Suprapubic skin (tissue), 3 donors: ENCODE results near the gene NRDE2.

Source experiments
- POLR2AphosphoS5 ChIP-seq, 3 donors: sonication (generic); formaldehyde crosslinking; IDR thresholded peaks; one replicate each; pipeline ENCODE4 v1.6.1; 2017; ENCODE audit warnings: antibody characterized with exemption in 3 of 3
- TF ChIP-seq, protein P1 (sequence below), 2 donors: fragments of 200-600 bp in 1 of 2; fragments of 450-650 bp in 1 of 2; sonication (generic) in 1 of 2; IDR thresholded peaks; one replicate each; pipeline ENCODE4 v1.5.1; 2016 to 2019; ENCODE audit warnings: antibody characterized with exemption in 2 of 2, mild to moderate bottlenecking in 1 of 2, moderate library complexity in 1 of 2

DNA sequence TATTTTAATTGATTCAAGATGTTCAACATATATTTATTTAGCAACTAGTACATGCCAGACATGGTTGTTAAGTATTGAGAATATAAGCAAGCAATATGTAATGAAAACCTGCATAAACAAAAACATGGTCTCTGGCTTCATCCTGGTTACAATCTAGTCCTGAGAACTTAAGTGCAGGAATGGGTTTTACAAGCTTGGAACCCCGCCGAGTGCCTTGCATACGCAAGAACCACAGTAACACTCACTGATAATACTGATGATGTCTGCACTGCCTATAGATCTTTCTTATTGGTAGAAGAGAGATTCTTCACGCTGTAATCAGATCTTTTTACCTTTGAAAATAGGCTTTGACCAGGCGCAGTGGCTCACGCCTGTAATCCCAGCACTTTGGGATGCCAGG lies 42.1 kb upstream of the NRDE2 start:
- TF ChIP-seq POLR2AphosphoS5 (IDR thresholded peaks at IDR 0.05) = no peak
- TF ChIP-seq, protein P1, sequence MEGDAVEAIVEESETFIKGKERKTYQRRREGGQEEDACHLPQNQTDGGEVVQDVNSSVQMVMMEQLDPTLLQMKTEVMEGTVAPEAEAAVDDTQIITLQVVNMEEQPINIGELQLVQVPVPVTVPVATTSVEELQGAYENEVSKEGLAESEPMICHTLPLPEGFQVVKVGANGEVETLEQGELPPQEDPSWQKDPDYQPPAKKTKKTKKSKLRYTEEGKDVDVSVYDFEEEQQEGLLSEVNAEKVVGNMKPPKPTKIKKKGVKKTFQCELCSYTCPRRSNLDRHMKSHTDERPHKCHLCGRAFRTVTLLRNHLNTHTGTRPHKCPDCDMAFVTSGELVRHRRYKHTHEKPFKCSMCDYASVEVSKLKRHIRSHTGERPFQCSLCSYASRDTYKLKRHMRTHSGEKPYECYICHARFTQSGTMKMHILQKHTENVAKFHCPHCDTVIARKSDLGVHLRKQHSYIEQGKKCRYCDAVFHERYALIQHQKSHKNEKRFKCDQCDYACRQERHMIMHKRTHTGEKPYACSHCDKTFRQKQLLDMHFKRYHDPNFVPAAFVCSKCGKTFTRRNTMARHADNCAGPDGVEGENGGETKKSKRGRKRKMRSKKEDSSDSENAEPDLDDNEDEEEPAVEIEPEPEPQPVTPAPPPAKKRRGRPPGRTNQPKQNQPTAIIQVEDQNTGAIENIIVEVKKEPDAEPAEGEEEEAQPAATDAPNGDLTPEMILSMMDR (IDR thresholded peaks at IDR 0.05) = no peak
